Mucosa of stomach (tissue), 1 donor: ENCODE measurements around the gene SLC38A10.

Source experiments
- H3K27me3 ChIP-seq: one replicate; pipeline ENCODE4 v1.7.0; 2013; ENCODE audit warnings: mild to moderate bottlenecking, low read length; ENCODE audit not compliant: control insufficient read depth, insufficient read depth
- H3K36me3 ChIP-seq: one replicate; pipeline ENCODE4 v1.7.0; 2013; ENCODE audit warnings: low read length; ENCODE audit not compliant: control insufficient read depth, insufficient read depth
- H3K4me1 ChIP-seq: one replicate; pipeline ENCODE4 v1.7.0; 2013; ENCODE audit warnings: mild to moderate bottlenecking, low read length; ENCODE audit not compliant: control insufficient read depth, insufficient read depth
- H3K4me3 ChIP-seq: one replicate; pipeline ENCODE4 v1.7.0; 2013; ENCODE audit warnings: low read length
- H3K9ac ChIP-seq: one replicate; pipeline ENCODE4 v1.7.0; 2013; ENCODE audit warnings: mild to moderate bottlenecking, low read length, moderate library complexity
- H3K9me3 ChIP-seq: one replicate; pipeline ENCODE4 v1.7.0; 2013; ENCODE audit warnings: mild to moderate bottlenecking, low read length, moderate library complexity; ENCODE audit not compliant: control insufficient read depth
- donor health status: Pancreatic carcinoma.

SLC38A10 gene

GRCh38 chr17:81306491-81306890 is 11.4 kb upstream of the SLC38A10 start:
- no peaks in the 10 kb centered on the region for H3K36me3 ChIP-seq
- no peaks in the 10 kb centered on the region for H3K9me3 ChIP-seq
- H3K4me3 ChIP-seq, result no peak overlapping the region
- peaks cover 16% of the 10 kb centered on the region for H3K4me1 ChIP-seq
- H3K9ac ChIP-seq, result no peak overlapping the region
- no peaks in the 10 kb centered on the region for H3K27me3 ChIP-seq

GRCh38 chr17:81305051-81305630 is 10.0 kb upstream of the SLC38A10 start:
- Histone ChIP-seq H3K9me3 (no peaks in the 10 kb centered on the region), H3K36me3 (no peaks in the 10 kb centered on the region), H3K9ac (no peak overlapping the region), H3K27me3 (no peaks in the 10 kb centered on the region), H3K4me1 (peaks cover 14% of the 10 kb centered on the region), H3K4me3 (no peak overlapping the region)

- Histone ChIP-seq H3K27me3 (no peaks in the 10 kb centered on the region), H3K9me3 (no peaks in the 10 kb centered on the region), H3K9ac (no peak overlapping the region), H3K4me1 (peaks cover 7% of the 10 kb centered on the region), H3K4me3 (no peak overlapping the region), H3K36me3 (no peaks in the 10 kb centered on the region)
Measured at GRCh38 chr17:81304196-81305015, 9.3 kb upstream of the SLC38A10 start.

GRCh38 chr17:81303385-81303784 is 8.3 kb upstream of the SLC38A10 start:
- Histone ChIP-seq H3K9ac (no peak overlapping the region), H3K4me1 (no peaks in the 10 kb centered on the region), H3K27me3 (no peaks in the 10 kb centered on the region), H3K9me3 (no peaks in the 10 kb centered on the region), H3K36me3 (no peaks in the 10 kb centered on the region), H3K4me3 (no peak overlapping the region)

GRCh38 chr17:81302861-81303333 is 7.8 kb upstream of the SLC38A10 start:
- no peaks in the 10 kb centered on the region for H3K9me3 ChIP-seq
- no peaks in the 10 kb centered on the region for H3K4me1 ChIP-seq
- no peak overlapping the region for H3K4me3 ChIP-seq
- no peaks in the 10 kb centered on the region for H3K27me3 ChIP-seq
- H3K36me3 ChIP-seq, result no peaks in the 10 kb centered on the region
- no peak overlapping the region for H3K9ac ChIP-seq

- Histone ChIP-seq H3K4me3 (no peak overlapping the region), H3K9ac (no peak overlapping the region), H3K36me3 (no peaks in the 10 kb centered on the region), H3K4me1 (no peaks in the 10 kb centered on the region), H3K9me3 (no peaks in the 10 kb centered on the region), H3K27me3 (no peaks in the 10 kb centered on the region)
Measured at GRCh38 chr17:81302324-81302723, 7.2 kb upstream of the SLC38A10 start.

- Histone ChIP-seq H3K4me1 (no peaks in the 10 kb centered on the region), H3K27me3 (no peaks in the 10 kb centered on the region), H3K9me3 (no peaks in the 10 kb centered on the region), H3K36me3 (no peaks in the 10 kb centered on the region), H3K9ac (no peak overlapping the region), H3K4me3 (no peak overlapping the region)
Measured at GRCh38 chr17:81301195-81302144, 6.4 kb upstream of the SLC38A10 start.

- Histone ChIP-seq H3K9ac (no peak overlapping the region), H3K27me3 (no peaks in the 10 kb centered on the region)
Measured at GRCh38 chr17:81300586-81301155, 5.6 kb upstream of the SLC38A10 start.

GRCh38 chr17:81299846-81300585 is 4.9 kb upstream of the SLC38A10 start:
- no peak overlapping the region for H3K9ac ChIP-seq

More at GRCh38 chr17:81300586-81301155, 5.6 kb upstream of the SLC38A10 start:
- H3K4me3 ChIP-seq, result no peak overlapping the region
- H3K36me3 ChIP-seq, result no peaks in the 10 kb centered on the region
- peaks cover 7% of the 10 kb centered on the region for H3K4me1 ChIP-seq
- no peaks in the 10 kb centered on the region for H3K9me3 ChIP-seq

GRCh38 chr17:81298991-81299738 is 4.1 kb upstream of the SLC38A10 start:
- Histone ChIP-seq H3K4me3 (no peak overlapping the region), H3K9ac (no peak overlapping the region), H3K36me3 (no peaks in the 10 kb centered on the region), H3K4me1 (peaks cover 13% of the 10 kb centered on the region), H3K27me3 (no peaks in the 10 kb centered on the region), H3K9me3 (no peaks in the 10 kb centered on the region)

More at GRCh38 chr17:81299846-81300585, 4.9 kb upstream of the SLC38A10 start:
- H3K4me3 ChIP-seq, result no peak overlapping the region
- H3K36me3 ChIP-seq, result no peaks in the 10 kb centered on the region
- no peaks in the 10 kb centered on the region for H3K27me3 ChIP-seq
- H3K4me1 ChIP-seq, result peaks cover 10% of the 10 kb centered on the region
- no peaks in the 10 kb centered on the region for H3K9me3 ChIP-seq
